Activated CD8-positive, alpha-beta memory T cell treated with anti-CD3 and anti-CD28 coated beads for 4 hours (primary cell): ENCODE data around the gene THAP3.

Experiments
- DNase-seq, 2 donors: peaks; one replicate each; pipeline ENCODE4 v3.0.0-alpha.2; 2020; ENCODE audit warnings: low read depth in 2 of 2

Gene THAP3

GRCh38 chr1:6673816-6674398 is 49.2 kb downstream of the THAP3 start:
- DNase-seq, result no peak

GRCh38 chr1:6674771-6675170 is 50.1 kb downstream of the THAP3 start:
- DNase-seq, result no peak

GRCh38 chr1:6675941-6676340 is 51.3 kb downstream of the THAP3 start:
- DNase-seq, result no peak
